Fibroblast of skin of left biceps (primary cell): ENCODE measurements around the gene TMBIM4.

ENCODE experiments used
- DNase-seq, 2 experiments: peaks; one replicate each; pipeline ENCODE4 v3.0.0-alpha.2; 2013; ENCODE audit warnings: low read depth in 2 of 2

The TMBIM4 gene

DNA sequence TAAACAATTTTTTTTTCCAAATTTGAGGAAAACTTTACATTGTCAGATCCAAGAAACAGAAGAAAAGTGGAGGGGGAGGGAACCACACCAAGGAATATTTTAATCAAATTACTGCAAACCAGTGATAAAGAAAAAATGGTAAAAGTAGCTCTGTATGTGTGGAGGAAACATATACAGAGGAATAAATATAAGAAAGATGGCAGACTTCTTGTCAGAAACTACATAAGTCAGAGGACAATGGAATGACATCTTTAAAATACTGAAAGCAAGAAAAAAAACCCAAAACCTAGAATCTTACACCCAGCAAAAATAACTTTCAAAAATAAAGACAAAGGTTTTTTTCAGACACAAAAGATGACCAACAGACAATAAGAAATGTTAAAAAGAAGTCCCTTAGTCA lies 29.1 kb downstream of the TMBIM4 start:
- DNase-seq: no peak

- DNase-seq: no peak
These were observed 30.5 kb downstream of the TMBIM4 start for GRCh38 chr12:66139328-66139727.

GRCh38 chr12:66137937-66138336 lies 31.9 kb downstream of the TMBIM4 start:
- DNase-seq: no peak

DNA sequence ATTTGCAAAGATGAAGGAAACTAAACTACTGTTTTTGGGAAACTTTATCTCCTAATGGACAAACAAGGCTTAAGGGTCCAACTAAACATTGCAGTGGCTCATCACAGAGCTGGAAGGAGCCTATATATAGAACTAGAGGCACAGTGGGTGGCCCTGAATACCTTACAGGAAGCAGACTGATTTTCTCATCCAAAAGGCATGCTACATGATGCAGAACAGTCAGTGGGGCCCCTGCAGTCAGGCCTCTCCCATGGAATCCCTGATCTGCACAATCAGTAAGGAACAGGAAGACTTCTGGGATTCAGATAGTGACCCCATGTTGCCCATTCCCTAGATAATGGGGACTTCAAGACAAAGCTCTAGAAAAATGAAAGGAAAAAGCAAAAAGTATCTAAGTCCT lies 37.4 kb downstream of the TMBIM4 start:
- peak; percentile 59 to 62 for DNase-seq

- DNase-seq: no peak
These were observed 38.6 kb downstream of the TMBIM4 start for GRCh38 chr12:66131067-66131688.

GRCh38 chr12:66130267-66131066 lies 39.3 kb downstream of the TMBIM4 start, which contains the start of gene LLPH:
TSS of gene LLPH (minus strand) at chr12:66130750. CDS start at chr12:66129106, 1,644 bp downstream.
- DNase-seq: peak; percentile 53 to 62

DNA sequence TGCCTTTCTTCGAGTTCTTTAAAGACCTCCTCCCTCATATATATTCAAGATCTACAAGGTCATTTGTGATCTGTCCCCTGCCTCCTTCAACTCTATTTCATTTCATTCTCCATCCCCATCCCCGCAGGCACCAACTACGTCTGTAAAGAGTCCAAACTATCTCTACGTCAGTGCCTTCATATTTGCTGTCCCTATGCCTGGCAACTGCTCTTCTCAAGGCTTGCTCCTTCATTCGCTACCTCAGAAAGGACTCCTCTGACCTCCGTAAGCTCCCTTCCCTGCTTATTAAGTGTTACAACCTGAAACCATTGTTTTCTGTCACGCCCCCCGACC lies 39.9 kb downstream of the TMBIM4 start:
- DNase-seq: no peak

- no peak for DNase-seq
These were observed 42.1 kb downstream of the TMBIM4 start for GRCh38 chr12:66127650-66128049.

DNA sequence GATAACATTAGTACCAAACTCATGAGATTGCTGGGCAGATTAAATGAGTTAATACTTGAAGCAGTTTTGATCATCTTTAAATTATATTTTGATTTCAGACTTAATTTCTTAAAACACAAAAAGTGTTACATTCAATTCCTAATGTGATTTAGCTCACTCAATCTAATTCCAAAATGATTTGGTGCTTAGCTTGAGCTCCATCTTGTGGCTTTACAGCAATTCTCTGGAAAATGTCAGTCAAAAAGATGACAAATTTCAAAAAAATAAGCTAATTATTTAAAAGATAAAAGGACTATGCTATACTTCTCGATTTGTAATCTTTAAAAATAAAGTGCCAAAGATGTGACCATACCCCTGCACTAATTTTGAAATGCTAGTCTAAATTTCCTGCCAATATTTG lies 49.3 kb downstream of the TMBIM4 start:
- no peak for DNase-seq

- no peak for DNase-seq
These were observed 49.9 kb downstream of the TMBIM4 start for GRCh38 chr12:66119870-66120241.

DNA sequence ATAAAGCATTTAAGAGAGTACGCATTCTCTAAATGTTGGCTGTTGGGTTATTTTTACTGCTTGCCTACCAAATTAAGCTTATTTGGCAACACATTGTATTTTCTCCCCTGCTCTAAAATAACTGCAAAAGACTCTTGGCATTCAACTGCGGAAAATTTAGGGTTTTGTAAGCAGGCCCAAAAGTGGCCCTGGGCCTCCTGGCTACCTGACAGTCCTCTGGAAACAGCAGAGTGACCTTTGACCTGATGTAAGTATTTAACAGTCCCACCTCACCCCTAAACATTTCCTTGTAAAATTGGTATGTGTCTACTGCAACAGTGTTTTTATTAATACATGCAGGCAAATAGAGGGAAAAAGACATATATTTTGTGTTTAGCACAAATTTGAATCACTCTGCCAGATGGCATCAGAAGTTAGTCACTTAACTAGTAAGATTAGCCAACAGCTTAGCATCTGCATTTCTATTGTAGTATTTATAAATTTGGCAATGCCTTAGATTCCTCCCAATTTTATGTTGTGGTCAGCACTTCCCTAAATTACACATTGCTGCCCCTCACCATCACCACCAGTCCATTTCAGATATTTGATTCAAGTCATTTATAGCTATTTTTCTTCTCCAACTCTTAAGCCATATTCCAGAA lies 50.4 kb downstream of the TMBIM4 start:
- no peak for DNase-seq

DNA sequence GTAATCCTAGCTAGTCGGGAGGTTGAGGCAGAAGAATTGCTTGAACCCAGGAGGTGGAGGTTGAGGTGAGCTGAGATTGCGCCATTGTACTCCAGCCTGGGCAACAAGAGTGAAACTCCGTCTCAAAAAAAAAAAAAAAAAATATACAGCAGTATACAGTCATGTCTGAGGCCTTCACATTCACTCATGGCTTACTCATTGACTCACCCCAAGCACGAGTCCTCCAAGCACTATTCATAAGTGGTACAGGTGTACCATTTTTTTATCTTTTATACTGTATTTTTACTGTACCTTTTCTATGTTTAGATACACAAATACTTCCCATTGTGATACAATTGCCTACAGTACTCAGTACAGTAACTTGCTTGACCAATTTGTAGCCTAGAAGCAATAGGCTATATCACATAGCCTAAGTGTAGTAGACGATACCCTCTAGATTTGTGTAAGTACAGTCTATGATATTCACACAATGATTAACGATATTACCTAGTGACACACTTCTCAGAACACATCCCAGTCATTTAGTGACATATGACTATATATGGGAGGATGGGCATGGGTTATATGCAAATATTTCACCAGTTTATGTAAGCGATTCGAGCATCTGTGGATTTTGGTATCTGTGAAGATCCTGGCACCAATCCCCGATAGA lies 51.4 kb downstream of the TMBIM4 start:
- DNase-seq: no peak

DNA sequence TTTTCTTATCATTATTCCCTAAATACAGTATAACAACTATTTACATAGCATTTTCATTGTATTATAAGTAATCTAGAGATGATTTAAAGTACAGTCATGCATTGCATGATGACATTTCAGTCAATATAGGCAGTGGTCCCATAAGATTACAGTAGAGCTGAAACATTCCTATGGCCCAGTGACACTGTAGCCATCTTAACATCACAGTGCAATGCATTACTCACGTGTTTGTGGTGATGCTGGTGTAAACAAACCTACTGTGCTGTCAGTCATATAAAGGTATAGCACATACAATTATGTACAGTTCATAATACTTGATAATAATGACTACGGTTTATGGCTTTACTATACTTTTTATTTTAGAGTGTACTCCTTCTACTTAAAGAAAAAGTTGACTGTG lies 52.6 kb downstream of the TMBIM4 start:
- DNase-seq: no peak

GRCh38 chr12:66115071-66115600 lies 54.7 kb downstream of the TMBIM4 start:
- no peak for DNase-seq

DNA sequence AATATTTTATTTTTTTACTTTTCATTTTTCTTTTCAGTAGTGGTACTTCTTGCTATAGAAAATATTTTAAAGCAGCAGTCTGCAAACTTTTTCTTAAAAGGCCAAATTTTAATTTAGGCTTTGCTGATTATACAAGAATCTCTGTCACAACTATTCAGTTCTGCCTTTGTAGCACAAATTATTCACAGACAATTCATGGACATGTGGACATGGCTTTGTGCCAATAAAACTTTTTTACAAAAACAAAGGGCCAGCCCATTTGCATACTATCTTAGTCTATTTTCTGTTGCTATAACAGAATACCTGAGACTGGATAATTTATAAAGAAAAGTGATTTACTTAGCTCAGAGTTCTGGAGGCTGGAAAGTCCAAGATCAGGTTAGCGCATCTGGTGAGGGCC lies 56.3 kb downstream of the TMBIM4 start:
- DNase-seq: no peak

- no peak for DNase-seq
These were observed 58.2 kb downstream of the TMBIM4 start for GRCh38 chr12:66111605-66112004.

GRCh38 chr12:66109056-66109455 lies 60.7 kb downstream of the TMBIM4 start:
- DNase-seq: no peak

DNA sequence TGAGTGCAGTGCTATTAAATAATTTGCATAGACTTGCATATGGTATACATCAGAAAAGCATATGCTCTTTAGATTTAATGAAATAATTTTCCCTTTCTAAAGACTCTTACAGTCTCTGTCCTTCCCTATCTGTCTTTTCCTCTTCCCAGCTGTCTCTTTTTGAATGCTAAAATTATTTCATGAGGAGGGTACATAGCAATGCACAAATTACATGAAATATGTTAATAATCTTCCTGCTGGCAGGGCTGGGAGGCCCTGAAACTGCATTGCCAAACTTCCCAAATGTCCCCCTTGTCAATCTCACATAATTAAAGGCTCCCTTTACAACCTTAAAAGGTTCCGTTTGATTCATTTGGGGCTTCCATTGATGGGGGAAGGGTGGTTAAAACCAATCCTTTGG lies 61.4 kb downstream of the TMBIM4 start:
- no peak for DNase-seq

- DNase-seq: peak; percentile 86
These were observed 62.3 kb downstream of the TMBIM4 start for GRCh38 chr12:66107451-66107915.

- no peak for DNase-seq
These were observed 66.5 kb downstream of the TMBIM4 start for GRCh38 chr12:66103016-66103913.
